Kidney tubule cell (primary cell): Measurements from ENCODE around the gene B3GNT2.
"Not testable (repeated sequence)": the region's sequence is repeated elsewhere in the genome, so short reads cannot be mapped to it uniquely, and the experiment has no call there.

Experiments used
- DNase-seq: peaks from one replicate; pipeline ENCODE4 v3.0.0-alpha.2; 2018; ENCODE audit warnings: low spot score

B3GNT2 gene

GRCh38 chr2:62185475-62186155 is 10.3 kb upstream of the B3GNT2 start:
- DNase-seq: no peak

- no peak for DNase-seq
Observed at GRCh38 chr2:62186156-62186905, 9.6 kb upstream of the B3GNT2 start.

- DNase-seq: no peak
Observed at GRCh38 chr2:62187246-62187645, 8.7 kb upstream of the B3GNT2 start.

GRCh38 chr2:62188416-62188815 is 7.5 kb upstream of the B3GNT2 start:
- DNase-seq: no peak

- no peak for DNase-seq
Observed at GRCh38 chr2:62189196-62189595, 6.7 kb upstream of the B3GNT2 start.

- peak; percentile 49 for DNase-seq
Observed at GRCh38 chr2:62192811-62193210, 3.1 kb upstream of the B3GNT2 start.

- no peak for DNase-seq
Observed at GRCh38 chr2:62194558-62195420, 1.1 kb upstream of the B3GNT2 start.

GRCh38 chr2:62196278-62196901 is 475 bp downstream of the B3GNT2 start:
- DNase-seq: peak; percentile 58

GRCh38 chr2:62197011-62197924 is 1.4 kb downstream of the B3GNT2 start:
- peak; percentile 16 for DNase-seq

- DNase-seq: no peak
Observed at GRCh38 chr2:62197925-62198633, 2.2 kb downstream of the B3GNT2 start.

- not testable (repeated sequence) for DNase-seq
Observed at GRCh38 chr2:62198854-62199253, 2.9 kb downstream of the B3GNT2 start.

- DNase-seq: no peak
Observed at GRCh38 chr2:62199392-62200125, 3.6 kb downstream of the B3GNT2 start.

- no peak for DNase-seq
Observed at GRCh38 chr2:62200291-62200841, 4.5 kb downstream of the B3GNT2 start.

GRCh38 chr2:62200868-62201267 is 5.0 kb downstream of the B3GNT2 start:
- DNase-seq: no peak

GRCh38 chr2:62201307-62201706 is 5.4 kb downstream of the B3GNT2 start:
- no peak for DNase-seq

GRCh38 chr2:62202019-62202722 is 6.3 kb downstream of the B3GNT2 start:
- DNase-seq: no peak

- DNase-seq: no peak
Observed at GRCh38 chr2:62202729-62203128, 6.8 kb downstream of the B3GNT2 start.

GRCh38 chr2:62203459-62203858 is 7.5 kb downstream of the B3GNT2 start:
- no peak for DNase-seq

GRCh38 chr2:62204998-62205496 is 9.1 kb downstream of the B3GNT2 start:
- DNase-seq: no peak
